GM19397 (cell line): Measurements from ENCODE around the gene WRAP53.

Experiments
- ATAC-seq: cut with Tn5 transposase; IDR thresholded peaks from one replicate; pipeline ENCODE4 v1.9.1; 2021; ENCODE audit warnings: mild to moderate bottlenecking, moderate library complexity; ENCODE audit not compliant: unreplicated experiment

Gene WRAP53

DNA sequence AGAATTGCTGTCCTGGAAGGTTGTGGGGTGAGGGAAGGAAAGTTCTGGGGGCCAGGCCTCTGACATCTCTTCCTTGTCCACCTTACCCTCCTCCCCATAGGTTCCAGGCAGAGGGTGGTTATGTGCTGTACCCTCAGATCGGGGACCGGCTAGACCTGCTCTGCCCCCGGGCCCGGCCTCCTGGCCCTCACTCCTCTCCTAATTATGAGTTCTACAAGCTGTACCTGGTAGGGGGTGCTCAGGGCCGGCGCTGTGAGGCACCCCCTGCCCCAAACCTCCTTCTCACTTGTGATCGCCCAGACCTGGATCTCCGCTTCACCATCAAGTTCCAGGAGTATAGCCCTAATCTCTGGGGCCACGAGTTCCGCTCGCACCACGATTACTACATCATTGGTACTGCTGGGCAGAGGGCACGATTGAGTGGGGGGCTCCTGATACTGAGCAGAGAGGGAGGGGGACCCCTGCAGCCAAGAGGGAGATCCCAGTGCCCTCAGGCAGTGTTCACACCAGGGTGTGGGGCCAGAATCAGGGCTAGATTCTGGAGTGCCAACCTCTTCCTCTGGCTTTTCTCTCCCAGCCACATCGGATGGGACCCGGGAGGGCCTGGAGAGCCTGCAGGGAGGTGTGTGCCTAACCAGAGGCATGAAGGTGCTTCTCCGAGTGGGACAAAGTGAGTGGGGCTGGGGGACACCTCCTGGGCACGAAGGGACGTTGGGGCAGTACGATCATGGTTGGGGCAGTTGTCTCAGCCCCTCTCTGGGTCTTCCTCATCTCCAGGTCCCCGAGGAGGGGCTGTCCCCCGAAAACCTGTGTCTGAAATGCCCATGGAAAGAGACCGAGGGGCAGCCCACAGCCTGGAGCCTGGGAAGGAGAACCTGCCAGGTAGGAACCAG, 19.8 kb downstream of the WRAP53 start:
- ATAC-seq: no peak

- ATAC-seq: no peak
Measured at GRCh38 chr17:7709031-7709430, 20.8 kb downstream of the WRAP53 start.

DNA sequence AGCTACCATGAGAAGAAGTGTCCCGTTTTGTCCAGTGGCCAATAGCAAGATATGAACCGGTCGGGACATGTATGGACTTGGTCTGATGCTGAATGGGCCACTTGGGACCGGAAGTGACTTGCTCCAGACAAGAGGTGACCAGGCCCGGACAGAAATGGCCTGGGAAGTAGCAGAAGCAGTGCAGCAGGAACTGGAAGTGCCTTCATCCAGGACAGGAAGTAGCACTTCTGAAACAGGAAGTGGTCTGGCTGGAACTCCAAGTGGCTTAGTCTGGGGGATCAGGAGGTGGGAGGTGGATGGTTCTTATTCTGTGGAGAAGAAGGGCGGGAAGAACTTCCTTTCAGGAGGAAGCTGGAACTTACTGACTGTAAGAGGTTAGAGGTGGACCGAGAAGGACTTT, 22.0 kb downstream of the WRAP53 start:
- no peak for ATAC-seq

GRCh38 chr17:7711051-7711755, 22.9 kb downstream of the WRAP53 start:
- no peak for ATAC-seq

DNA sequence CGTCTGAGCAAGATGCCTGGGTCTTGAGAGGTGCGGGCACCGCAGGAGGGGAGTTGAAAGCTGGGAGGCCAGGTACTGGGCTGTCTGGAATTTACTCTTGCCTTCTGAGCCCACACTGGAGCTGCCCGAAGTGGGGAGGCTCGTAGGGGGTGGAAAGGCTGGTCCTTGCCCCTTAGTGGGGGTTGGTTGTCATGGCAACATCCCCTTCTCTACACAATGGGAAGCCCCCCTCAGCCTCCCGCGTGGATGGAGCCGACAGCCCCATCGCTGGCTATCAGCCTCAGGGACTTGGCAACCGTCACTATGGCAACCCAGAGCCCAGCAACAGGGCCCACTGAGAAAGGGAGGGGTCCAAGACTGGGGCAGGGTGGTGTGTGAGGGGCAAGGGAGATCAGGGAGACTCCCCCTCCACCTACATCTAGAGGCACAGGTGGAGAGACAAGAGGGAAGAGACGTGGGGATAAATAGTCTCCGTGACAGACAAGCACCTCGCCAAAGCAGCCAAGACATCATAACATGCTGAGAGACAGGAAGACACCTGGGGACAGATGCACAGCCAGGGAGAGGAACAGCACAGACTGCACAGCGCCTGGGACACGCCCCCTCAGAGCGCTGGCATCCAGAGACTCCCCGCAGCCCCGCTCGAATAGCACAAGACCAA, 24.0 kb downstream of the WRAP53 start:
- no peak for ATAC-seq

- ATAC-seq: no peak
Measured at GRCh38 chr17:7713782-7714181, 25.5 kb downstream of the WRAP53 start.

GRCh38 chr17:7714721-7715594, 26.7 kb downstream of the WRAP53 start:
- no peak for ATAC-seq

DNA sequence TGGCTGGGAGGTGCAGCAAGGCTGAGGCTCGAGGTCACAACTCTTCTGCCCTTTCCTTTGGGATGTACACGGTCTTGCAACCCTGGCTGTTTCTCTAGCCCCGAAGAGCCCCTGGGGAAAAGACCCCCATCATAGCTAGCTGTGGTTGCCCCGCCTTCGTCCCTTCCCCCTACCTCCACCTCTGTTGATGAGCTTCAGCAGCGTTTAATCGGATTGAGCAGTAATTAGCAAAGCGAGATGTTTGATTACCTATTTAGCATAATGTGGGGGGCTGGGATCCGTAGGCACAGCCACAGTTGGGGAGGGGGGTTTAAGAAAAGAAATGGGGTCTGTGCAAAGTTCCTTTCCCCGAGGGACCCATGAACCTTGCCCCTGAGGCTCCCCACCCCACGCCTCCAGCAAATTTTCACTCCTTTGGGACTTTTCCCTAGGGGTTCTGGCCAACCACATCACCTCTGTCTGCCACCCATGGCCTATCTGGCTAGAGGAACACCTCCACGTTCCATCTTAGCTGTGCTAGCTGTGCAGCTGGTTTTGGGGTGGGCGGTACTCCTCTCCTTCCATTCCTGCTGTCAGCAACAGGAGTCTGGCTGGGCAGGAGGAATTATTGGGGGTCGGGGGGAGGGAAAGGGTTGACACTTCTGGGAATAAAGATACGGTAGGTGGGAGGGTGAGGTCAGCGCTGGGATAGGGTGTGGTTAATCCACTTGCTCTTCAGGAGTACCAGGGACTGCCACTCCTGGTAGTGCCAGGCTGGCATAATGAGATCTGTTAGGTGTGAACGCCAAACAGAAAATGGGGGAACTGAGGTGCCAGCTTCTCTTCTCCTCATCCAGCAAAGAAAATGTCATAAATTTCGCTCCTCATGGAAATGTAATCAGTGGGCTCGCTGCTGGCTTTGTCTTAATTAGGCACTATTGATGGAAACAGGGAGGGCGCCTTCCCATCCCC, 27.9 kb downstream of the WRAP53 start:
- ATAC-seq: no peak

- no peak for ATAC-seq
Measured at GRCh38 chr17:7716901-7717755, 28.9 kb downstream of the WRAP53 start, which contains the start of gene DNAH2. Gene DNAH2 (plus strand): TSS chr17:7717744. CDS start chr17:7719735, 1,991 bp downstream.

- no peak for ATAC-seq
Measured at GRCh38 chr17:7717756-7718350, 29.6 kb downstream of the WRAP53 start.

- ATAC-seq: no peak
Measured at GRCh38 chr17:7719661-7720060, 31.4 kb downstream of the WRAP53 start.

- ATAC-seq: no peak
Measured at GRCh38 chr17:7720125-7720524, 31.8 kb downstream of the WRAP53 start.

DNA sequence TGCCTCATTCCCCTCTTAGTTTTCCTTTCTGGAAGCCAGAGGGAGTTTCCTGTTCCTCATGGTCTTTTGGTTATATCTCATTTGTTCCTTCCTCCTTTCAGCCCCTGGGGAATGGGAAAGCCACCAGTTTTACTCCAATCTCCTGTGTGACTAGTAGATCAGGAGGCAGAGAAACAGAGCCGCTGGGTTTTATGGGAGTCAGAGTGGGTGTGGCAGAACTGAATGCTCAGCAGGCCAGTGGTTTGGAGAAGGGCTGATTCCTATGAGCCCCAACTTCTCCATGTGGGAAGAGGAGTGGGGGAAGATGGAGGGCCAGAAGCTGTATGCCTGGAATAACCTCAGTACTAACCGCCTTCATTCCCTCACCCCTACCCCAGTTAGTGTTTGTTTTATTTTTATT, 33.3 kb downstream of the WRAP53 start:
- ATAC-seq: no peak

- ATAC-seq: no peak
Measured at GRCh38 chr17:7727886-7728285, 39.6 kb downstream of the WRAP53 start.

DNA sequence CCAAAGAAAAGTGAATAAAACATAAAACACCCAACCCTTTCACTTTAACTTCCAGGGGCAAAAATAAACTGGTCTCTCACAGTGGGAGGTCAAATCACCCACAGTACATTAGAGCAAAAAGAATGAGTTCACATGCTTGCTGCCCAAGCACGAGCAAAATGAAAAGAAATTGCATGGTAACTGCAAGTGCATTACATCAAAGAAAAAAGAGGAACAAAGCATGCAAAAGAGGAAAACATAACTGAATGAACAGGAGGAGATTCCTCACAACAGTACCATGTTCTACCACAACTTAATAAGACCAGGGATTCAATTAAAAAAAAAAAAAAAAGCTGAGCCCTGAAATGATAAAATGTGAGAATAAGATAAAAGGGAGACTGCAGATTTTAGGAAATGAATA, 41.5 kb downstream of the WRAP53 start:
- no peak for ATAC-seq

DNA sequence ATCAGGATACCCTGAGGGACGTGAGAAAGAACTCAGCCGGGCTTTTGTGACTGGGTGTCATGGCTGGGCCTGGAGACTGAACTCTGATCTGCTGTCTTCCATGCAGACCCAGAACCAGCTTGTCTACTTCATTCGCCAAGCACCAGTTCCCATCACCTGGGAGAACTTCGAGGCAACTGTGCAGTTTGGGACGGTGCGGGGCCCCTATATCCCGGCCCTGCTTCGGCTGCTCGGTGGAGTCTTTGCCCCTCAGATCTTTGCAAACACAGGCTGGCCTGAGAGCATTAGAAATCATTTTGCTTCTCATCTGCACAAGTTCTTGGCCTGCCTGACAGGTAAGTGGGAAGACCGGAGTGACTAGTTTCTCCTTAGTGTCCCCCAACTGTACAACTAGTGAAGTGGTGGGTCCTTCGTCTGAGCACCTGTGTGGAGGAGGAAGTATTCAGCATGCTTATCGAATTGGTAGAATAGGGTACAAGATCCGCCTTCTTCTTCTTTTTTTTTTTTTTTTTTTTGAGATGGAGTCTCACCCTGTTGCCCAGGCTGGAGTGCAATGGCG, 44.8 kb downstream of the WRAP53 start:
- ATAC-seq: no peak

GRCh38 chr17:7737601-7738000, 49.3 kb downstream of the WRAP53 start:
- ATAC-seq: no peak

- no peak for ATAC-seq
Measured at GRCh38 chr17:7739746-7740145, 51.5 kb downstream of the WRAP53 start.
